Measurements from ENCODE around the gene KCNC3. TPM values are rescaled to one million over a fixed set of nuclear protein-coding genes. Genes with fewer than 3 reads are reported as not detected.

The KCNC3 gene
- total and polyA plus RNA-seq, 7 donors, result 0.36 to 1.6 (median 0.88) TPM; not detected in 3

- DNase-seq, result no peak
- no peak overlapping the region for H3K4me3 ChIP-seq
- WGBS, 2 donors, result 6 to 12% methylated on average over 26 of the region's 26 CpGs
These were observed 3.0 kb downstream of the KCNC3 start for GRCh38 chr19:50326101-50326664.

GRCh38 chr19:50325310-50326100 lies 3.7 kb downstream of the KCNC3 start:
- intact Hi-C loops (cut with DNase I), result no loop called here
- Histone ChIP-seq H3K27me3 (peaks cover 29 to 51% (median 50%) of the 10 kb centered on the region in 3 donors), H3K9me3 (no peaks in the 10 kb centered on the region), H3K4me3 (no peak overlapping the region), H3K36me3 (no peaks in the 10 kb centered on the region), H3K27ac (no peak overlapping the region), H3K4me1 (peaks cover 0 to 27% (median 21%) of the 10 kb centered on the region in 4 donors)
- WGBS, 2 donors, result 1 to 2% methylated on average over 48 of the region's 48 CpGs
- TF ChIP-seq POLR2A (IDR thresholded peaks at IDR 0.05), result no peak
- TF ChIP-seq CTCF (IDR thresholded peaks at IDR 0.05), result no peak
- no peak for TF ChIP-seq EP300 (IDR thresholded peaks at IDR 0.05)
- TF ChIP-seq POLR2AphosphoS5 (IDR thresholded peaks at IDR 0.05), result no peak
- DNase-seq, result no peak

More at GRCh38 chr19:50326101-50326664, 3.0 kb downstream of the KCNC3 start:
- peaks cover 0 to 34% (median 26%) of the 10 kb centered on the region in 4 donors for H3K4me1 ChIP-seq
- H3K9me3 ChIP-seq, result no peaks in the 10 kb centered on the region
- intact Hi-C loops (cut with DNase I), result no loop called here
- no peak overlapping the region for H3K27ac ChIP-seq
- TF ChIP-seq EP300 (IDR thresholded peaks at IDR 0.05) (no peak), CTCF (IDR thresholded peaks at IDR 0.05) (no peak), POLR2A (IDR thresholded peaks at IDR 0.05) (no peak), POLR2AphosphoS5 (IDR thresholded peaks at IDR 0.05) (no peak)
- H3K27me3 ChIP-seq, result peaks cover 33 to 55% (median 53%) of the 10 kb centered on the region in 3 donors
- no peaks in the 10 kb centered on the region for H3K36me3 ChIP-seq

GRCh38 chr19:50324331-50324730 lies 4.8 kb downstream of the KCNC3 start:
- no peak for DNase-seq
- 80 to 82% methylated on average over 11 of the region's 11 CpGs for WGBS, 2 donors
- intact Hi-C loops (cut with DNase I), result no loop called here
- H3K9me3 ChIP-seq, result no peaks in the 10 kb centered on the region
- H3K27ac ChIP-seq, result no peak overlapping the region
- H3K4me3 ChIP-seq, result no peak overlapping the region
- H3K27me3 ChIP-seq, result peaks cover 21 to 44% (median 43%) of the 10 kb centered on the region in 3 donors
- no peaks in the 10 kb centered on the region for H3K36me3 ChIP-seq
- TF ChIP-seq POLR2AphosphoS5 (IDR thresholded peaks at IDR 0.05) (no peak), EP300 (IDR thresholded peaks at IDR 0.05) (no peak), POLR2A (IDR thresholded peaks at IDR 0.05) (no peak), CTCF (IDR thresholded peaks at IDR 0.05) (no peak)
- H3K4me1 ChIP-seq, result peaks cover 0 to 15% (median 12%) of the 10 kb centered on the region in 4 donors

GRCh38 chr19:50323782-50324133 lies 5.4 kb downstream of the KCNC3 start:
- 92 to 93% methylated on average over 12 of the region's 12 CpGs for WGBS, 2 donors
- no peaks in the 10 kb centered on the region for H3K9me3 ChIP-seq
- H3K27ac ChIP-seq, result no peak overlapping the region
- intact Hi-C loops (cut with DNase I), result no loop called here
- H3K36me3 ChIP-seq, result no peaks in the 10 kb centered on the region
- H3K4me3 ChIP-seq, result no peak overlapping the region
- peaks cover 0 to 12% (median 8%) of the 10 kb centered on the region in 4 donors for H3K4me1 ChIP-seq
- TF ChIP-seq POLR2AphosphoS5 (IDR thresholded peaks at IDR 0.05), result no peak
- no peak for TF ChIP-seq EP300 (IDR thresholded peaks at IDR 0.05)
- no peak for TF ChIP-seq CTCF (IDR thresholded peaks at IDR 0.05)
- no peak for TF ChIP-seq POLR2A (IDR thresholded peaks at IDR 0.05)
- peaks cover 20 to 44% (median 39%) of the 10 kb centered on the region in 3 donors for H3K27me3 ChIP-seq
- DNase-seq, result no peak
